Nephron progenitor cell (in vitro differentiated cells): Measurements from ENCODE around the gene FARP1.

Source experiments
- DNase-seq: peaks from one replicate; pipeline ENCODE4 v3.0.0; 2021
- H3K27ac Mint-ChIP-seq: 2 replicates; pipeline ENCODE4 v1.8.0; 2021; ENCODE audit warnings: mild to moderate bottlenecking, moderate library complexity, mixed read lengths
- H3K27me3 Mint-ChIP-seq: 2 replicates; pipeline ENCODE4 v1.8.0; 2021; ENCODE audit warnings: mild to moderate bottlenecking, low read depth, mixed read lengths; ENCODE audit not compliant: poor library complexity
- H3K36me3 Mint-ChIP-seq: 2 replicates; pipeline ENCODE4 v1.8.0; 2021; ENCODE audit warnings: low read depth, mixed read lengths
- H3K4me1 Mint-ChIP-seq: 2 replicates; pipeline ENCODE4 v1.8.0; 2021; ENCODE audit warnings: mixed read lengths
- H3K4me3 Mint-ChIP-seq: 2 replicates; pipeline ENCODE4 v1.8.0; 2021; ENCODE audit warnings: mild to moderate bottlenecking, moderate library complexity, mixed read lengths
- H3K9me3 Mint-ChIP-seq: 2 replicates; pipeline ENCODE4 v1.8.0; 2021; ENCODE audit warnings: mild to moderate bottlenecking, moderate library complexity, mixed read lengths
- CTCF ChIP-seq: fragments of 200-600 bp; sonication (generic); IDR thresholded peaks from 2 replicates; pipeline ENCODE4 v1.5.0; 2021; ENCODE audit warnings: antibody characterized with exemption

The FARP1 gene

GRCh38 chr13:98454389-98454881, 311.5 kb downstream of the FARP1 start:
- TF ChIP-seq CTCF, result no peak
- Mint-ChIP-seq H3K4me1 (peaks cover 67% of the 10 kb centered on the region), H3K27me3 (peaks cover 3% of the 10 kb centered on the region), H3K36me3 (peaks cover 56% of the 10 kb centered on the region), H3K27ac (no peak overlapping the region), H3K4me3 (no peak overlapping the region), H3K9me3 (no peaks in the 10 kb centered on the region)
- no peak for DNase-seq

- Mint-ChIP-seq H3K27me3 (peaks cover 3% of the 10 kb centered on the region), H3K36me3 (peaks cover 69% of the 10 kb centered on the region), H3K9me3 (no peaks in the 10 kb centered on the region), H3K27ac (no peak overlapping the region), H3K4me1 (peaks cover 61% of the 10 kb centered on the region), H3K4me3 (no peak overlapping the region)
- TF ChIP-seq CTCF, result no peak
- DNase-seq, result no peak
Observed at GRCh38 chr13:98456413-98456845, 313.5 kb downstream of the FARP1 start.

GRCh38 chr13:98457053-98457452, 314.2 kb downstream of the FARP1 start:
- Mint-ChIP-seq H3K4me1 (peaks cover 55% of the 10 kb centered on the region), H3K27ac (peak overlapping the region; percentile 42), H3K9me3 (no peaks in the 10 kb centered on the region), H3K27me3 (peaks cover 3% of the 10 kb centered on the region), H3K4me3 (no peak overlapping the region), H3K36me3 (peaks cover 69% of the 10 kb centered on the region)
- no peak for TF ChIP-seq CTCF
- DNase-seq, result no peak

- H3K36me3 Mint-ChIP-seq, result peaks cover 70% of the 10 kb centered on the region
- TF ChIP-seq CTCF, result no peak
- peak; percentile 35 for DNase-seq
- peak overlapping the region; percentile 70 for H3K27ac Mint-ChIP-seq
- peaks cover 67% of the 10 kb centered on the region for H3K4me1 Mint-ChIP-seq
- no peaks in the 10 kb centered on the region for H3K9me3 Mint-ChIP-seq
- H3K27me3 Mint-ChIP-seq, result peaks cover 7% of the 10 kb centered on the region
- no peak overlapping the region for H3K4me3 Mint-ChIP-seq
Observed at GRCh38 chr13:98458431-98458830, 315.5 kb downstream of the FARP1 start.

GRCh38 chr13:98459171-98459681, 316.3 kb downstream of the FARP1 start:
- TF ChIP-seq CTCF, result no peak
- Mint-ChIP-seq H3K4me1 (peaks cover 73% of the 10 kb centered on the region), H3K4me3 (no peak overlapping the region), H3K27me3 (peaks cover 7% of the 10 kb centered on the region), H3K9me3 (no peaks in the 10 kb centered on the region), H3K27ac (peak overlapping the region; percentile 92), H3K36me3 (peaks cover 70% of the 10 kb centered on the region)
- DNase-seq, result no peak

GRCh38 chr13:98459721-98460370, 317.0 kb downstream of the FARP1 start:
- H3K36me3 Mint-ChIP-seq, result peaks cover 66% of the 10 kb centered on the region
- DNase-seq, result no peak
- no peak overlapping the region for H3K4me3 Mint-ChIP-seq
- peaks cover 4% of the 10 kb centered on the region for H3K27me3 Mint-ChIP-seq
- H3K9me3 Mint-ChIP-seq, result no peaks in the 10 kb centered on the region
- H3K4me1 Mint-ChIP-seq, result peaks cover 73% of the 10 kb centered on the region
- TF ChIP-seq CTCF, result no peak
- peak overlapping the region; percentile 92 for H3K27ac Mint-ChIP-seq
